ENCODE measurements around the gene SRMS.

The SRMS gene

DNA sequence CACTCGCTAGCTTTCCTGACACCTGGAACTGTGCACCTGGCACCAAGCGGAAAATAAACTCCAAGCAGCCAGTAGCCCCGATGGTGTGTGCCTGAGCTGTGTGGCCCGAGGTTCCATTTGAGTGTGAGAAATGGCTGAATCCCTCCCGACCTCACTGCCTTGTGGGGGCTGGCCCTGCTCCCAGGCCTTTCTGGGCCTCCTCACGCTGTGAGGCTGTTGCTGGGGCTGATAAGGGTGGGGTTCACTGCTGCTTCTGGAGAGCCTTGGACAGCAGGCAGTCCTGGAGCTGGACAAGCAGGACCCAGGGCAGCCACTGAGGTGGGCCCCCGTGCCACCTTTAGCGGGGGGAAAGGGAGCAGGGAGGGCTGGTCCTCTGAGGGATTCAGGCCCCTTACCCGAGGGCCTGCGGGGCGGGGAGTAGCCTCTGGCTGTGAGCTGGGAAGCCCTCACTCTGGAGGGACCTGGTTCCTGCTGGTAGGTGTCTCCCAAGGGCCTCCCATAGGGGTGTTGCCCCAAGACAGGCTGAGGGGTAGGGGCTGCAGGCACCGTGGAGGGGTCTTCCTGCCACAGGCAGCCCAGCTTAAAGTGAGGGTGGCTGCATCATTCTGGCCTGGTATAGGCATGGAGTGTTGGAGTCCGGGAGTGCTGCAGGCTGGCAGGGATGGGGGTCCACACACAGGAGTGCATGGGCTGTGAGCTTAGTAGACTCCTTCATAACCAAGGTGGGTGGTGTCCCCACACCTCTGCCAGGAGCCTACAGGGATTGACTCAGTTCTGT, 25.3 kb downstream of the SRMS start:
- CTCF ChIA-PET, result interaction anchor here (0.5 to 2.2 kb wide), 5 partner anchors 13 to 237 kb away, joined by 3 to 8 read pairs (median 4); no protein-coding TSS in a partner anchor
- peak overlapping the region; percentile 92 for H3K27ac ChIP-seq
- no peak for DNase-seq (ENCODE audit: low spot score)
- POLR2A ChIA-PET (ENCODE audit: low non-redundant PET), result interaction anchor here (0.5 to 3.8 kb wide), 6 partner anchors 8 to 175 kb away, joined by 3 to 53 read pairs (median 4); partner anchors contain the start of gene PTK6
- TF ChIP-seq, protein P1, sequence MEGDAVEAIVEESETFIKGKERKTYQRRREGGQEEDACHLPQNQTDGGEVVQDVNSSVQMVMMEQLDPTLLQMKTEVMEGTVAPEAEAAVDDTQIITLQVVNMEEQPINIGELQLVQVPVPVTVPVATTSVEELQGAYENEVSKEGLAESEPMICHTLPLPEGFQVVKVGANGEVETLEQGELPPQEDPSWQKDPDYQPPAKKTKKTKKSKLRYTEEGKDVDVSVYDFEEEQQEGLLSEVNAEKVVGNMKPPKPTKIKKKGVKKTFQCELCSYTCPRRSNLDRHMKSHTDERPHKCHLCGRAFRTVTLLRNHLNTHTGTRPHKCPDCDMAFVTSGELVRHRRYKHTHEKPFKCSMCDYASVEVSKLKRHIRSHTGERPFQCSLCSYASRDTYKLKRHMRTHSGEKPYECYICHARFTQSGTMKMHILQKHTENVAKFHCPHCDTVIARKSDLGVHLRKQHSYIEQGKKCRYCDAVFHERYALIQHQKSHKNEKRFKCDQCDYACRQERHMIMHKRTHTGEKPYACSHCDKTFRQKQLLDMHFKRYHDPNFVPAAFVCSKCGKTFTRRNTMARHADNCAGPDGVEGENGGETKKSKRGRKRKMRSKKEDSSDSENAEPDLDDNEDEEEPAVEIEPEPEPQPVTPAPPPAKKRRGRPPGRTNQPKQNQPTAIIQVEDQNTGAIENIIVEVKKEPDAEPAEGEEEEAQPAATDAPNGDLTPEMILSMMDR (conservative IDR thresholded peaks at IDR 0.05; ENCODE audit: low read depth), result no peak

DNA sequence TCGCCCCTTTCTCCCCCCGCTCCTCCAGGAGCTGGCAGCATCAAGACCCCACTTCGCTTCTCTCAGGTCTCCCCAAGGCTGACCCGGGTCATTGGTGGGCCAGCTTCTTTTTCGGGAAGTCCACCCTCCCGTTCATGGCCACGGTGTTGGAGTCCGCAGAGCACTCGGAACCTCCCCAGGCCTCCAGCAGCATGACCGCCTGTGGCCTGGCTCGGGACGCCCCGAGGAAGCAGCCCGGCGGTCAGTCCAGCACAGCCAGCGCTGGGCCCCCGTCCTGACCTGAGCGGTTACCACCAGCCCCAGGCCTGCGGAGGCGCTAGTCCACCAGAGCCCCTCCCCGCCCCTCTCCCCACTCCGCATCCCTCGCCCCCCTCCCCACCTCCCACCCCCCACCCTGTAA, 25.9 kb downstream of the SRMS start:
- DNase-seq (ENCODE audit: low spot score), result no peak
- TF ChIP-seq, protein P1 (conservative IDR thresholded peaks at IDR 0.05; ENCODE audit: low read depth), result no peak
- CTCF ChIA-PET, result interaction anchor here (0.9 to 3.0 kb wide), 7 partner anchors 8 to 80 kb away, joined by 3 to 20 read pairs (median 4); partner anchors contain the start of gene PTK6
- peak overlapping the region; percentile 92 for H3K27ac ChIP-seq
- POLR2A ChIA-PET (ENCODE audit: low non-redundant PET), result interaction anchor here (0.5 to 3.8 kb wide), 14 partner anchors 8 to 286 kb away, joined by 3 to 53 read pairs (median 4); partner anchors contain the start of genes BIRC7 and PTK6

DNA sequence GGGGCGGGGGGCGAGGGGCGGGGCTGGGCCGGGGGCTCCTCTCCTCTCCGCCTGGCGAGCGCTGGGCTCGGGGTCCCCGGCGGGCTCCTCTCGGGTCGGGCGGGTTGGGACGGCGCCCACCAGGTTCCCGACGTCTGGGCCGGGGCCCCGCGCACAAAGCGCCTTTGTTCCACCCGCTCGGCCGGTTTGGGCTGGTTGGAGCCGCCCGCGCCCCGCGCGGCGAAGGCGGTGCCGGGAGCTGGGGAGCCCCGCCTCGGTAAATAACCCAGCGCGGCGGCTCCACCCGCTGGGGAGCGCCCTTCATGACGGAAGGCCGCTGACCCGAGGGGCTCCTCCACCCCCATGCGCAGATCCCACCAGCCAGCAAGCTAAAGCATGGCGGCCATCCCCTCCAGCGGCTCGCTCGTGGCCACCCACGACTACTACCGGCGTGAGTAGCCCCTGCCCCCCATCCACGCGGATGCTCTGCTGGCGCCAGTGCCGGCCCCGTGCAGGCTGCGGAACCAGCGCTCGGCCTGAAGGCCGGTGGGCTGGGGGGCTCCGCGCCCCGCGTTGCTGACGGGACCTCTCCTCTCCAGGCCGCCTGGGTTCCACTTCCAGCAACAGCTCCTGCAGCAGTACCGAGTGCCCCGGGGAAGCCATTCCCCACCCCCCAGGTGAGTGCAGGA, 26.5 kb downstream of the SRMS start:
- ChIA-PET POLR2A (ENCODE audit: low non-redundant PET) (interaction anchor here (0.5 to 3.8 kb wide), 15 partner anchors 9 to 286 kb away, joined by 3 to 53 read pairs (median 4); partner anchors contain the start of genes BIRC7 and PTK6), CTCF (interaction anchor here (0.5 to 3.0 kb wide), 13 partner anchors 9 to 518 kb away, joined by 3 to 20 read pairs (median 3); partner anchors contain the start of gene PTK6)
- peak overlapping the region; percentile 92 for H3K27ac ChIP-seq
- peak; percentile 92 for DNase-seq (ENCODE audit: low spot score)
- TF ChIP-seq, protein P1 (conservative IDR thresholded peaks at IDR 0.05; ENCODE audit: low read depth), result no peak; the same call in 1 of the 2 replicates

DNA sequence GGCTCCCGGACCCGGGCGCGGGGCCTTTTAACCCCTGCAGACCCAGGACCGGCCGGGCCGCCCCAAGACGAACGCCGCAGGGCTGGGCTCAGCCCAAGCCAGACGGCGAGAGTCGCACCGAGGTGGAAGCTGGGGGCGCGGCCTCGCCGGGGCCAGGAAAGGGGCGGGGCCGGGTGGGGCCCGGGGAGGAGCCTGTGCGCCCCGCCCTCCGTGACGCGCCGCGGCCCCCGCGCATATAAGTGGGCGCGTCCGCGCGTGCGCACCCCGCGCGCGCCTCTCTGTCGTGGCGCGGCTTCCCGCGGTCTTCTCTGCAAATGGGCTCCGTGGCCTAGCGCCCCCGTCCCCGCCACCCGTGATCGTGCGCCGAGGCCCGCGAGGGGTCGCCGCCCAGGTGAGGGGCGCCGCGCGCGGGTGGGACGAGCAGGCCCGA, 27.0 kb downstream of the SRMS start, which contains the start of gene PPDPF:
Gene PPDPF, plus strand, starts transcription at position 262 of the 430 bp plus-strand sequence. CDS start 544 bp downstream, outside the sequence.
- CTCF ChIA-PET, result interaction anchor here (0.5 to 3.0 kb wide), 13 partner anchors 9 to 613 kb away, joined by 3 to 20 read pairs (median 3); partner anchors contain the start of gene PTK6

DNA sequence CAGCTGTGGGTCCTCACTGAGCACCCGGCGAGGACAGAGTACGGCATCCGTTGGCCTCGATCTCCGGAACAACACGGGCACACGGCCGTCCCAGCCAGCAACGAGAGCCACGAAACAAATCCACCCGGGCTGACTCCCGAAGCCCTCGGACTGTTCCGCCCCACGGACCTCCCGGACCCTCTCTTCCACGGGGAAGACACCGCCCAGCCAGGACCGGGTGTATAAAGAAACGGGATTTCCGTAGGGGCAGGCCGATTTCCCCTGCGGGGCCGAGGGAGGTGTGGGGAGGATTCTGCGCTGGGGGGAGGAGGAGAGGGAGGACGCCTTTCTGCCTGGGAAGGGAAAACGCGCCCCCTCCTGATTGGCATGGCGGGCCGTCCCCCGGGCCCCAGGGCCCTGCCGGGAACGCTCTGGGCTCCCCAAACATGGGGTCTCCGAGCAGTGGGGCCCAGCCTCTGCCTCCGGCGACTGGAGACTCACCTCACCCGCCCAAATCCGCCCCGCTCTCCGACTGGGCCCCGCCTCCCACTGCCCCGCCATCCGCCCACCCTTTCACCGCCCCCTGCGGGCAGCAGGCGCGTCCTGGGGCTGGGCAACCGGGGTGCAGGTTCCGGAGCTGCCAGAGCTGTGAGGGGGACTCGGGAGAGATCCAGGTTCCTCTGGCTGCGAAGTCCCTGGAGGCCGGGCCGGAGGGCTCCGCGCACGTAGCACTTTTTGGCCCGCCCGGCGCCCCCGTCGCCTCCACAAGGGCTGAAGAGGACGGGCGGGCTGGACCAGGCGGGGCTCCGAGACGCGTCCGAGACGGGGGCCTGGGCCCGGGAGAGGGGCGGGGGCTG, 27.7 kb downstream of the SRMS start:
- peak overlapping the region; percentile 92 for H3K27ac ChIP-seq
- DNase-seq (ENCODE audit: low spot score), result peak; percentile 80
- ChIA-PET POLR2A (ENCODE audit: low non-redundant PET) (interaction anchor here (0.6 to 3.8 kb wide), 8 partner anchors 11 to 243 kb away, joined by 3 to 53 read pairs (median 6); partner anchors contain the start of gene PTK6), CTCF (interaction anchor here (0.7 to 3.0 kb wide), 8 partner anchors 11 to 612 kb away, joined by 3 to 20 read pairs (median 3); no protein-coding TSS in a partner anchor)
- TF ChIP-seq, protein P1 (conservative IDR thresholded peaks at IDR 0.05; ENCODE audit: low read depth), result peak; percentile 53

More for the DNA sequence above, 27.0 kb downstream of the SRMS start, which contains the start of gene PPDPF:
- H3K27ac ChIP-seq, result peak within 1 kb of the TSS; percentile 92
- TF ChIP-seq, protein P1 (conservative IDR thresholded peaks at IDR 0.05; ENCODE audit: low read depth), result no peak
- POLR2A ChIA-PET (ENCODE audit: low non-redundant PET), result interaction anchor here (0.6 to 3.8 kb wide), 10 partner anchors 12 to 244 kb away, joined by 3 to 53 read pairs (median 4); partner anchors contain the start of gene PTK6
- DNase-seq (ENCODE audit: low spot score), result peak; percentile 100
